ENCODE results near the gene CNTN4. TPM values are rescaled to one million over a fixed set of nuclear protein-coding genes. Genes with fewer than 3 reads are reported as not detected.

The CNTN4 gene
- total RNA-seq, 1 experiment from 2014 or later = 1.6 TPM

GRCh38 chr3:2206536-2206935, 107.9 kb downstream of the CNTN4 start:
- no peaks in the 10 kb centered on the region for H3K23me2 ChIP-seq (ENCODE audit: insufficient read length, low read depth, low read length, poor library complexity, severe bottlenecking)
- no peak overlapping the region for H2AFZ ChIP-seq (ENCODE audit: low read length)
- Mint-ChIP-seq H3K36me3 (ENCODE audit: insufficient read depth in 1 of 3, low read depth in 3 of 3) (no peaks in the 10 kb centered on the region), H3K9me3 (no peaks in the 10 kb centered on the region), H3K27me3 (ENCODE audit: low read depth) (no peaks in the 10 kb centered on the region), H3K27ac (no peak overlapping the region), H3K4me1 (peaks cover 4% of the 10 kb centered on the region in 2 experiments; a peak in 3 of 4 replicates), H3K4me3 (no peak overlapping the region)
- DNase-seq = no peak
- H3K79me1 ChIP-seq (ENCODE audit: insufficient read depth, low read depth, low read length, poor library complexity, severe bottlenecking) = no peaks in the 10 kb centered on the region
- H2BK12ac ChIP-seq (ENCODE audit: insufficient read length, low read depth, low read length) = no peak overlapping the region
- H3K9ac ChIP-seq (ENCODE audit: extremely low read depth, insufficient read length, low read length) = no peak overlapping the region
- H2AK5ac ChIP-seq (ENCODE audit: insufficient read length, low read length) = no peak overlapping the region
- no peak overlapping the region for H3K18ac ChIP-seq (ENCODE audit: insufficient read length, low read depth, low read length)
- H3K9me3 ChIP-seq (ENCODE audit: control insufficient read depth, low read depth, low read length) = no peaks in the 10 kb centered on the region
- no peak overlapping the region for H3K4me2 ChIP-seq (ENCODE audit: insufficient read depth, insufficient read length, low read length)
- no peaks in the 10 kb centered on the region for H3K4me1 ChIP-seq (ENCODE audit: insufficient read depth, low read length)
- no peak overlapping the region for H2BK20ac ChIP-seq (ENCODE audit: low read depth, low read length, poor library complexity, severe bottlenecking)
- no peak overlapping the region for H4K5ac ChIP-seq (ENCODE audit: insufficient read length, low read depth, low read length)
- H3K23ac ChIP-seq (ENCODE audit: insufficient read length, low read depth, low read length) = no peak overlapping the region
- no peak overlapping the region for H3K14ac ChIP-seq (ENCODE audit: insufficient read depth, low read length)
- H3K27me3 ChIP-seq (ENCODE audit: insufficient read depth, low read length) = no peaks in the 10 kb centered on the region
- no peak overlapping the region for H2BK5ac ChIP-seq (ENCODE audit: insufficient read length, low read length)
- no peaks in the 10 kb centered on the region for H3K79me2 ChIP-seq (ENCODE audit: insufficient read depth, low read length)
- no CpG with 5 or more reads among the region's 4 CpGs for WGBS (ENCODE audit: extremely low coverage, insufficient read length, low lambda C conversion rate)
- H4K20me1 ChIP-seq (ENCODE audit: control insufficient read depth, insufficient read depth, insufficient read length) = no peaks in the 10 kb centered on the region
- H3K4ac ChIP-seq (ENCODE audit: low read depth, low read length) = no peak overlapping the region
- no peak overlapping the region for H4K91ac ChIP-seq (ENCODE audit: insufficient read length, low read depth, low read length)
- H3K27ac ChIP-seq (ENCODE audit: insufficient read length, low read depth, low read length) = no peak overlapping the region
- TF ChIP-seq CTCF (conservative IDR thresholded peaks at IDR 0.05) = no peak
- no peak overlapping the region for H2BK15ac ChIP-seq (ENCODE audit: low read depth, low read length)
- no peak overlapping the region for H3K56ac ChIP-seq (ENCODE audit: insufficient read length, low read depth, low read length)
- no peak overlapping the region for H4K8ac ChIP-seq (replicated peaks; ENCODE audit: insufficient read length, low read depth, low read length)
- no peak overlapping the region for H3T11ph ChIP-seq (ENCODE audit: low read length)
- no peak overlapping the region for H2BK120ac ChIP-seq (ENCODE audit: low read depth, low read length, poor library complexity, severe bottlenecking)

All from H9 (cell line).